ENCODE results near the gene MSH3. TPM values are rescaled to one million over a fixed set of nuclear protein-coding genes. Genes with fewer than 3 reads are reported as not detected.
"Not testable (repeated sequence)": the region's sequence is repeated elsewhere in the genome, so short reads cannot be mapped to it uniquely, and the experiment has no call there.

Gene MSH3
- total RNA-seq, 4 donors from 2014 or later, result 11.0 to 15.0 (median 12.4) TPM

DNA sequence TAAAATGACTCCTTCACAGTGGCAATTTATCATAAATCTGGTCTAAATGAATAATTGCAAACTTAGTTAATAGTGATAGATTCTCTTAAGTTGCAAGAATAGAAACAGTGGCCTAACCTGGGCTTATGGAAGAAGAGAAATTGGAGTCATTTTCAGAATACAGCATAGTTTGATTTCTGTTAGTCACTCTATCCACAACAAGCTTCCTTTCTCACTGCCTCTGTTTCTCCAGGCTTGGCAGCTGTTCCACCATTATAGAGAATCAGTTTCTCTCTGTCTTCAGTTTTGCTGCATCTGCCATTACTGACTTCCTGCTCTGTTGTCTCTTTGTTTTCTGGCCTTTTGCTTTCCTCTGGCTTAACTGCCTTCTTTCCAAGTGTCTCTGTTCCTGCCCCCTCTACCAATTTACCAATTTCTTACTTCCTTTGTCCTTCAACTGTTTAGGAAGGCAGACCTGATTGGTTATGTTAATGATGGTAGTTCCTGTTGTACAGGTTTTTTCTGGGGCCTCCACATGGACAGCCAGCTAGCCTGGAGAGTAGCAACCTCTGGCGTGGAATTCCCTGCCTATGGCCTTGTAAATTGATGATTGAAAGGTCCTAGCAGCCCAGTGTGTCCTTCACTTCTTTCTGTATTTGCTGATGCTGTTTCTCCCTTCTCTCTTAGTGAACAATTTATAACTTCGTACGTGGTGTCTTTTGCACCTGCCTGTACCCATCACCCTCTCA lies 229.8 kb downstream of the MSH3 start:
- Histone ChIP-seq H3K9me3 (no peaks in the 10 kb centered on the region), H3K36me3 (peaks cover 5% of the 10 kb centered on the region), H3K4me1 (no peaks in the 10 kb centered on the region), H3K27ac (no peak overlapping the region), H3K4me3 (no peak overlapping the region), H3K27me3 (no peaks in the 10 kb centered on the region)
- no peak for DNase-seq (ENCODE audit: low spot score in 2 of 2)
- WGBS, result 80% methylated on average over 3 of the region's 3 CpGs
- TF ChIP-seq POLR2AphosphoS5 (IDR thresholded peaks at IDR 0.05), result no peak
- TF ChIP-seq EP300 (IDR thresholded peaks at IDR 0.05), result no peak
- no peak for TF ChIP-seq CTCF (IDR thresholded peaks at IDR 0.05)
- TF ChIP-seq POLR2A (IDR thresholded peaks at IDR 0.05), result no peak

- DNase-seq (ENCODE audit: low spot score in 2 of 2), result no peak
- 79% methylated on average over 1 of the region's 1 CpG for WGBS
- TF ChIP-seq CTCF (IDR thresholded peaks at IDR 0.05) (no peak), POLR2A (IDR thresholded peaks at IDR 0.05) (no peak), EP300 (IDR thresholded peaks at IDR 0.05) (no peak), POLR2AphosphoS5 (IDR thresholded peaks at IDR 0.05) (no peak)
- no peaks in the 10 kb centered on the region for H3K4me1 ChIP-seq
- H3K27me3 ChIP-seq, result no peaks in the 10 kb centered on the region
- no peak overlapping the region for H3K4me3 ChIP-seq
- H3K9me3 ChIP-seq, result no peaks in the 10 kb centered on the region
- no peak overlapping the region for H3K27ac ChIP-seq
- peaks cover 5% of the 10 kb centered on the region for H3K36me3 ChIP-seq
These were observed 230.5 kb downstream of the MSH3 start for GRCh38 chr5:80884929-80885328.

DNA sequence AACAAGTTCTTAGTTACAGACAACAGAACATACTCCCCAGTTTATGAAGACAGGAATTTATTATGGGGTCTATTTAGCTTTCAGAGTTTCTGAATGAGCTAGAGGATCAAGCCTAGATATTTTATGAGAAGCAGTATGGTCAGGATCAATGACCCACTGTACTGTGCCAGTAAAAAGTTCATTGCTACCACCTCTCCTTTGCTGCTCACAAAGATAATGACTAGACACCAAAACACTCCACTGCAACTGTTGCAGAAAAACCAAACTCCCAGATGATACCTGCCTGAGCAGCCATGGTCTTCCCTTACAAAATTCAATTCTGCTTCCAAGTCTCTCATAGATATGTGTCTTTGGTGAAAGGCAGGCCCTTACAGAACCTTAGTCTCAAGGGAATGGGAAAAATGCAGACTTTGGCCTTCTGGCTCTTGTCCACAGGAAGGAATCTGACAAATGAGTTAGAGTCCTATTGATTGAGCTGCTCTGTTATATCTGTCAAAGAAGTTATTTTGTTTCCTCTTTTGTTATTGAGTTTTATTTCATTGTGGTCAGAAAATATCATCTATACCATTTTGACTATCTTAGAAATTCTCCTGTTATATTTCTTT lies 231.0 kb downstream of the MSH3 start:
- peaks cover 5% of the 10 kb centered on the region for H3K36me3 ChIP-seq
- DNase-seq (ENCODE audit: low spot score in 2 of 2), result no peak
- H3K4me3 ChIP-seq, result no peak overlapping the region
- H3K27ac ChIP-seq, result no peak overlapping the region
- no peaks in the 10 kb centered on the region for H3K9me3 ChIP-seq
- no peak for TF ChIP-seq POLR2A (IDR thresholded peaks at IDR 0.05)
- no peak for TF ChIP-seq CTCF (IDR thresholded peaks at IDR 0.05)
- TF ChIP-seq EP300 (IDR thresholded peaks at IDR 0.05), result no peak
- no peak for TF ChIP-seq POLR2AphosphoS5 (IDR thresholded peaks at IDR 0.05)
- no peaks in the 10 kb centered on the region for H3K4me1 ChIP-seq
- H3K27me3 ChIP-seq, result no peaks in the 10 kb centered on the region

- no peak overlapping the region for H3K27ac ChIP-seq
- no peaks in the 10 kb centered on the region for H3K27me3 ChIP-seq
- no peak for DNase-seq (ENCODE audit: low spot score in 2 of 2)
- H3K4me3 ChIP-seq, result no peak overlapping the region
- WGBS, result 72% methylated on average over 3 of the region's 3 CpGs
- H3K36me3 ChIP-seq, result no peaks in the 10 kb centered on the region
- H3K4me1 ChIP-seq, result no peaks in the 10 kb centered on the region
- H3K9me3 ChIP-seq, result no peaks in the 10 kb centered on the region
- no peak for TF ChIP-seq EP300 (IDR thresholded peaks at IDR 0.05)
- no peak for TF ChIP-seq POLR2A (IDR thresholded peaks at IDR 0.05)
- TF ChIP-seq POLR2AphosphoS5 (IDR thresholded peaks at IDR 0.05), result no peak
- no peak for TF ChIP-seq CTCF (IDR thresholded peaks at IDR 0.05)
These were observed 239.6 kb downstream of the MSH3 start for GRCh38 chr5:80894083-80894482.

GRCh38 chr5:80895523-80895922 lies 241.1 kb downstream of the MSH3 start:
- Histone ChIP-seq H3K27ac (no peak overlapping the region), H3K36me3 (no peaks in the 10 kb centered on the region), H3K9me3 (no peaks in the 10 kb centered on the region), H3K4me3 (no peak overlapping the region), H3K27me3 (no peaks in the 10 kb centered on the region), H3K4me1 (no peaks in the 10 kb centered on the region)
- 92% methylated on average over 2 of the region's 2 CpGs for WGBS
- no peak for DNase-seq (ENCODE audit: low spot score in 2 of 2)
- no peak for TF ChIP-seq POLR2A (IDR thresholded peaks at IDR 0.05)
- TF ChIP-seq POLR2AphosphoS5 (IDR thresholded peaks at IDR 0.05), result no peak
- TF ChIP-seq EP300 (IDR thresholded peaks at IDR 0.05), result no peak
- TF ChIP-seq CTCF (IDR thresholded peaks at IDR 0.05), result no peak

DNA sequence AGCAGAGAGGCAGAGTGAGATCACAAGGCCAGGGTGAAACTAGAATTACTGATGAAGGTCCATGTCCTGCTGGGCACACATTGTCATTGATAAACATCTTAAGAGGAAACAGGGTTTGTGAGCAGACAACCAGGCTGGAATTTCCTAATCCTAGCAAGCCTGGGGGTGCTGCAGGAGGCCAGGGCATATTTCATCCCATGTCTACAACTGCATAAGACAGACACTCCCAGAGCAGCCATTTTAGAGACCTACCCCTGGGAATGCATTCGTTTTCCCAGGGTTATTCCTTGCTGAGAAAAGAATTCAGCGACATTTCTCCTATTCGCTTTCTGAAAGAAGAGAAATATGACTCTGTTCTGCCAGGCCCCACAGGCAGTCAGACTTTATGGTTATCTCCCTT lies 248.2 kb downstream of the MSH3 start:
- not testable (repeated sequence) for H3K9me3 ChIP-seq; H3K36me3 ChIP-seq; H3K4me3 ChIP-seq; H3K27ac ChIP-seq; H3K27me3 ChIP-seq; H3K4me1 ChIP-seq; DNase-seq (ENCODE audit: low spot score in 2 of 2)
- 84% methylated on average over 3 of the region's 3 CpGs for WGBS

Data from suprapubic skin (tissue), 4 donors.